Measurements from ENCODE around the gene ACOT7. TPM values are rescaled to one million over a fixed set of nuclear protein-coding genes. Genes with fewer than 3 reads are reported as not detected.

The ACOT7 gene
- total RNA-seq, 4 donors from 2014 or later: 23.5 to 50.7 (median 39.0) TPM

DNA sequence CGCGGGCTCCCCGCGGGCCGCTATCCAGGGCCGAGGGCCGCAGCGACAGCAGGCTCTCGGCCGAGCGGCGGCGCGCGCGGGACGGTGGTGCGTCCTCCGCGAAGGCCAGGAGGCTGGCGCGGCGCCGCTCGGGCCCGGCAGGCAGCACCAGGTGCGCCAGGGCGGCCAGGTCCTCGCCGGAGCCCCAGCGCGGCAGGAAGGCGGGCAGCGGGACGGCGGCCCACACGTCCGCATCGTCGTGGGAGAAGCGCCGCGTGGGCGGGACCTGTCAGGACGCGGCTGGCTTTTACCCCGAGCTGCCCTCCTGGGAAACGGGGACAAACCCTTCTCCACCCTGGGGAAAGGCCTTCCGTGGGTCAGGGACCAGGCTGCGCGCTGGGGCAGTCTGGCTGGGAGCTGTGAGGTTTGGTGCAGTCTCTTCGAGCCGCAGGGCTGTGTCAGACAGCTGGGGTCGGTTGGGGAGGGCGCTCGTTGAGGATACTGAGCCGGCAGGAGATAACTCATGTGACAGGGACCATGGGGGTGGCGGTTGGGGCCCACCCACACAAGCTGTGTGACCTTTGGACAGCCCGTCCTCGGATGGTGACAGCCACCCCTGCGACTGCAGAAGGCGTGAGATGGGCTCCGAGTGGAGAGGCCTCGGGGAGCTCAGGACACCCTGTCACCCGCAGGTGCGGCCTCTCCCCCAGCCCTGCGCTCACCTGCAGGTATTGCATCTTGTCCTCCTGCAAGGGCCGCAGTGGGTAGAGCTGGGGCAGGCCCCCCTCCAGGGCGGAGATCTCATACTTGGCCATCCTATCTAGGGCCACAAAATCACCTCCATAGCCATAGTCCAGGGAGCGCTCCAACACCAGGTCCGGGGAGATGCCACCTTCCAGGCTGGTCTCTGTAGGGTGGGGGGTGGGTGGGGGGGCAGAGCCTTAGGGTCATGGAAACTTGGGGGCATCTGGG is 143.6 kb downstream of the ACOT7 start:
- WGBS, 2 donors: 63 to 100% methylated on average over 1 to 11 of the region's 71 CpGs
- TF ChIP-seq, protein P1, sequence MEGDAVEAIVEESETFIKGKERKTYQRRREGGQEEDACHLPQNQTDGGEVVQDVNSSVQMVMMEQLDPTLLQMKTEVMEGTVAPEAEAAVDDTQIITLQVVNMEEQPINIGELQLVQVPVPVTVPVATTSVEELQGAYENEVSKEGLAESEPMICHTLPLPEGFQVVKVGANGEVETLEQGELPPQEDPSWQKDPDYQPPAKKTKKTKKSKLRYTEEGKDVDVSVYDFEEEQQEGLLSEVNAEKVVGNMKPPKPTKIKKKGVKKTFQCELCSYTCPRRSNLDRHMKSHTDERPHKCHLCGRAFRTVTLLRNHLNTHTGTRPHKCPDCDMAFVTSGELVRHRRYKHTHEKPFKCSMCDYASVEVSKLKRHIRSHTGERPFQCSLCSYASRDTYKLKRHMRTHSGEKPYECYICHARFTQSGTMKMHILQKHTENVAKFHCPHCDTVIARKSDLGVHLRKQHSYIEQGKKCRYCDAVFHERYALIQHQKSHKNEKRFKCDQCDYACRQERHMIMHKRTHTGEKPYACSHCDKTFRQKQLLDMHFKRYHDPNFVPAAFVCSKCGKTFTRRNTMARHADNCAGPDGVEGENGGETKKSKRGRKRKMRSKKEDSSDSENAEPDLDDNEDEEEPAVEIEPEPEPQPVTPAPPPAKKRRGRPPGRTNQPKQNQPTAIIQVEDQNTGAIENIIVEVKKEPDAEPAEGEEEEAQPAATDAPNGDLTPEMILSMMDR (IDR thresholded peaks at IDR 0.05): no peak
- no peak for TF ChIP-seq POLR2A (IDR thresholded peaks at IDR 0.05)
- H3K27me3 ChIP-seq: peaks cover 0 to 76% (median 18%) of the 10 kb centered on the region in 4 donors
- peaks cover 0 to 17% (median 0%) of the 10 kb centered on the region in 3 donors for H3K36me3 ChIP-seq
- H3K27ac ChIP-seq: no peak overlapping the region
- peaks cover 24 to 39% (median 25%) of the 10 kb centered on the region in 3 donors for H3K4me1 ChIP-seq
- H3K9me3 ChIP-seq: no peaks in the 10 kb centered on the region
- DNase-seq: no peak
- H3K4me3 ChIP-seq: peak overlapping the region in 2 of 4 donors; percentile 37 to 54
- intact Hi-C loops (cut with DNase I): loop anchor here (10.0 kb wide), 1 partner anchor 205 kb away; the partner anchor contains the start of gene KCNAB2

DNA sequence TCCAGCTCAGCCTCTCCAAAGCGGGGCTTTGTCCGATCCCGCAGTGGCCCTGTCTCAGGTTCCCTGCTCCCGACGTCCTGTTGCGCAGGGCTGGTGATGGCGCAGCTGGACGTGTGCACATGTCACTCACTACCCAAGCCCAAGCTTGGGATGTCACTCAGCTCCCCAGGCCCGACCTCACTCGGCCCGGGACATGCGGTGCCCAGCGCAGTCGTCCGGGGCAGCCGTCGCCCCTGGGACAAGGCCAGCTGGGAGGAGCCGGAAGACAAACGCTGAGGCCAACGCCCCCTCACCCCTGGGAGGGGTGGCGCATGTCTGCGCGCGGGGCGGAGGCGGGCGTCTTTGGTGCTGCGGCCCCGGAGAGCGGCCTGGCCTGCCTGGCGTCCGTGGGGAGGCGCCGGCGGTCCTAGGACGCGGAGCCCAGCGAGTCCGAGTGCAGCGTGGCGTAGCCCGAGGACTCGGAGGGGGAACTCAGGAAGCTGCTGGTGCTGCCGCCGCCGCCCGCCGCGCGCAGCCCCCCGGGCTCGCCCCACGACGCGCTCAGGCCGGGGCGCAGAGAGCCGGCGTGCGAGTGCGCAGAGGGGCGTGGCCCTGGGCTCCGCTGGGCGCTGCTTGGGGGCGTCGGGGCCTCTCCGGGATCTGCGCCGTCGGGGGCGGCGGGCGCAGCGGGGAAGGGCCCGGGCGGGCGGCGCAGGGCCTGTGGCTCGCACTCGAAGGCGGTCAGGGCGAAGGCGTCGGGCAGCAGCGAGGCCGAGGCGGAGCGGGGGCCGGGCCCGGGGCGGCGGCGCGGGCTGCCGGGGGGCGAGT is 144.4 kb downstream of the ACOT7 start:
- peaks cover 1 to 84% (median 22%) of the 10 kb centered on the region in 4 donors for H3K27me3 ChIP-seq

DNA sequence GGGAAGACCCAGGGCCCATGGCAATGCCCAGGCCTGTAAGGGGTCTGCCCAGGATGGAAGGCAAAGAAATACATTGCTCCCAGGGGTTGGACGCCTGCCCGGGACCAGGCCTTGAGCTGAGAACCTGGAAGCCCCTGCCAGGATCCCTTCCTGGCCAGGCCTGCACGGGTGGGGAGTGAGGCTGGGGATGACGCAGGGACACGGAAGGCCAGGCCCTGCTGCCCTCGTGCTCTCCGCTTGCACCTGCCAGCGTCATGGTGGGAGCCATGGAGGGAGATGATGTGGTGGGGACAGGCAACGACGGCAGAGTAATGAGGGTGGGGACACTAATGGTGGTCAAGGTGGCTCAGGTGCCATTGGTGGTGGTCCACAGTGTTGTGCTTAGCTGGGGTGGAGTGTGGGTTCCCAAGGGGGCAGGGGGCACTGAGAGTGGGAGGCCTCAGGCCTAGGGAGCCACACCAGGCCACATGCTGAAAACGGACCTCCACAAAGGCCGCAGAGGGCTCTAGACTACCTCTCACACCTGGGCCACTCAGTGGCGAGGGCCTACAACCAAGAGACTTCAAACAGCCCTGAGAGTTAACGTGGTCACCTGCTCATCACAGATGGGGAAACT is 145.3 kb downstream of the ACOT7 start:
- Histone ChIP-seq H3K9me3 (no peaks in the 10 kb centered on the region), H3K4me3 (no peak overlapping the region), H3K27ac (no peak overlapping the region), H3K4me1 (peaks cover 25 to 44% (median 29%) of the 10 kb centered on the region in 3 donors), H3K27me3 (peaks cover 8 to 93% (median 30%) of the 10 kb centered on the region in 4 donors), H3K36me3 (peaks cover 0 to under 1% (median 0%) of the 10 kb centered on the region in 3 donors)
- DNase-seq: no peak
- WGBS, 2 donors: 76 to 86% methylated on average over 5 to 6 of the region's 14 CpGs
- no peak for TF ChIP-seq POLR2A (IDR thresholded peaks at IDR 0.05)
- TF ChIP-seq, protein P1 (IDR thresholded peaks at IDR 0.05): no peak
- intact Hi-C loops (cut with DNase I): loop anchor here (10.0 kb wide), 1 partner anchor 203 kb away; the partner anchor contains the start of gene KCNAB2

More for the DNA sequence above, 144.4 kb downstream of the ACOT7 start:
- TF ChIP-seq, protein P1 (IDR thresholded peaks at IDR 0.05): no peak
- no peak for TF ChIP-seq POLR2A (IDR thresholded peaks at IDR 0.05)
- H3K36me3 ChIP-seq: peaks cover 0 to 9% (median 0%) of the 10 kb centered on the region in 3 donors
- peak overlapping the region in 3 of 4 donors; percentile 15 to 54 (median 37) for H3K4me3 ChIP-seq
- no peaks in the 10 kb centered on the region for H3K9me3 ChIP-seq
- peaks cover 25 to 44% (median 29%) of the 10 kb centered on the region in 3 donors for H3K4me1 ChIP-seq
- intact Hi-C loops (cut with DNase I): loop anchor here (10.0 kb wide), 1 partner anchor 204 kb away; the partner anchor contains the start of gene KCNAB2
- no peak for DNase-seq
- H3K27ac ChIP-seq: no peak overlapping the region
- 28% methylated on average over 5 of the region's 96 CpGs; no CpG with 5 or more reads in 1 of the 2 donors for WGBS, 2 donors

DNA sequence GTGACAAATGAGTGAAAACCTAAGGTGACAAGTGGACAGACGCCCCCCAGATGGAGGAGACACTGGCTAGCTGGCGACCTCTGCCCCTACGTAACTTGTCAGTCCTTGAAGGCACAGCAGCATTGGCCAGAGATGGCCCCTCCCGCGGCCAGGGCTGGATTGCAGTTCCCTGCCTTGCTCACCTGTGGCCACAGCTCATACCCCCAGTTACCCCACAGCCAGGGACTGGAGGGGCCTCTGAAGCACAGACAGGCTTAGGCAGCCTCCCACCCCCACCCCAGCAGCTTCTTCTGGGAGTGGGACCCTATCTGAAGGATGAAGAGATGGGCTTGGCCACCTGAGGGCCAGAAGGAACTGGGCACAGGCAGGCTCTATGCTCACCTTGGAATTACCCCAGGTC is 145.9 kb downstream of the ACOT7 start:
- H3K27me3 ChIP-seq: peaks cover 15 to 99% (median 36%) of the 10 kb centered on the region in 4 donors
- 57 to 59% methylated on average over 3 to 5 of the region's 5 CpGs for WGBS, 2 donors
- intact Hi-C loops (cut with DNase I): loop anchor here (2.0 to 10.0 kb wide), 2 partner anchors 95 to 203 kb away; partner anchors contain the start of gene KCNAB2
- TF ChIP-seq, protein P1 (IDR thresholded peaks at IDR 0.05): no peak
- no peak for TF ChIP-seq POLR2A (IDR thresholded peaks at IDR 0.05)
- no peak overlapping the region for H3K4me3 ChIP-seq
- H3K27ac ChIP-seq: no peak overlapping the region
- DNase-seq: no peak
- no peaks in the 10 kb centered on the region for H3K36me3 ChIP-seq
- H3K9me3 ChIP-seq: no peaks in the 10 kb centered on the region
- peaks cover 25 to 47% (median 29%) of the 10 kb centered on the region in 3 donors for H3K4me1 ChIP-seq

All from esophagus squamous epithelium (tissue), 5 donors.